NCI-H748 (cell line): Measurements from ENCODE around the gene MOAP1.
"Not testable (repeated sequence)": the region's sequence is repeated elsewhere in the genome, so short reads cannot be mapped to it uniquely, and the experiment has no call there.

Experiments used
- DNase-seq: peaks from one replicate; lab custom pipeline; 2025; ENCODE audit not compliant: unreplicated experiment; lab: John Stamatoyannopoulos, UW

Gene MOAP1

GRCh38 chr14:93150227-93151208, 34.2 kb downstream of the MOAP1 start:
- peak; percentile 59 for DNase-seq

GRCh38 chr14:93148979-93149378, 35.7 kb downstream of the MOAP1 start:
- DNase-seq = no peak

DNA sequence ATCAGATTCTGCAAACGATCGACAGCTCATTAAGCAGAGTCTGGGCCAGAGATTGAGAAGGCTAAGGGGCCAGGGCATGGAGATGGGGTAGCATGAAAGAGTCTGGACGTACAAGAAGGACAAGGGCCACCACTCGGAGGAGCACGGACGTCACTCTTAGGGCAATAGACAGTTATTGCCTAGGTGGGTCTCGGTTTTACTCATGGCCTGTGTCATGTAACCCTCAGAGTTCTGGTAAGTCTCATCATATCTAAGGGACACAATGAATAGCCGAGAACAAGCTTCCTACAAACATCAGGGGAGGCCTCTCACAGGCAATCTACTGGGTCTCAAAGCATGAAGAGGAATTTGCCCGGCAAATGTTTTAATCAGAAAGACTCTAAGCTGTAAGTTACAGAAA, 38.6 kb downstream of the MOAP1 start:
- no peak for DNase-seq

DNA sequence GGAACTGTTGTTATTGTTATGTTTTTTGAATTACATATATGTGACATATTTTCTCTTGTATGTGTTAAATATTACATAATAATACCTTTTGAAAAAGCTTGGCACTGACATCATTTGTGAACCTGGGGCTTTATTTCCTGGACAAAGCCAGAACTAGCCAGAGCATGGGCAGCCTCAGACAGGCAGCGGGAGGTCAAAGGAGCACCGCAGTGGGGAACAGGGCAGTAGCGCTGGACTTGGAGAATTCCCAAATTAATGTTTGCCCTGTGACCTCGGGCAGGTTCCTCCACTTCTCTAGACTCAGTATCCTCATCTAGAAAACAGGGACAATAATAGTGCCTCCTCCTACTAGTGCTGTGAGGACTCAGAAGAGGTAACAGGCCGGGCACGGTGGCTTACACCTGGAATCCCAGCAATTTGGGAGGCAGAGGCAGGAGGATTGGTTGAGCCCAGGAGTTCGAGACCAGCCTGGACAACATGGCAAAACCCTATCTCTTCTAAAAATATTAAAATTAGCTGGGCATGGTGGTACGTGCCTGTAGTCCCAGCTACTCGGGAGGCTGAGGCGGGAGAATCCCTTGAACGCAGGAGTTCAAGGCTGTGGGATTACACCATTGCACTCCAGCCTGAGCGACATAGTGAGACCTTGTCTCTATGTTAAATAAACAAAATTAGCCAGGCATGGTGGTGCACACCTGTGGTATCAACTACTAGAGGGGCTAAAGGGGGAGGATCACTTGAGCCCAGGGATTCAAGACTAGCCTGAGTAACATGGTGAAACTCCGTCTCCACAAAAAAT, 41.6 kb downstream of the MOAP1 start:
- no peak for DNase-seq

DNA sequence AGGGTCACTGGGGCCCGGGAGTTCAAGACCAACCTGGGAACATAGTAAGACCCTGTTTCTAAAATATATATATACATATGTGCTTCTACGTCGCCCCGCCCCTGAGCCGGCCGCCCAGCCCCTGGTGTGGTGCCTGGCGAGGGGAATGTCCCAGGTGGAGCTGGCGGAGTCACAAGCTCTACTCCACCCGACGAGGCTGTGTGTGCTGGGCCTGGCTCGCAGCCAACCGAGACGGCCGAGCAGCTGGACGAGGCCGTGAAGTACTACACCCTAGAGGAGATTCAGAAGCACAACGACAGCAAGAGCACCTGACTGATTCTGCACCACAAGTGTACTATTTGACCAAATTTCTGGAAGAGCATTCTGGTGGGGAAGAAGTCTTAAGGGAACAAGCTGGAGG, 46.8 kb downstream of the MOAP1 start:
- DNase-seq = peak; percentile 85

GRCh38 chr14:93136508-93136907, 48.2 kb downstream of the MOAP1 start:
- not testable (repeated sequence) for DNase-seq

DNA sequence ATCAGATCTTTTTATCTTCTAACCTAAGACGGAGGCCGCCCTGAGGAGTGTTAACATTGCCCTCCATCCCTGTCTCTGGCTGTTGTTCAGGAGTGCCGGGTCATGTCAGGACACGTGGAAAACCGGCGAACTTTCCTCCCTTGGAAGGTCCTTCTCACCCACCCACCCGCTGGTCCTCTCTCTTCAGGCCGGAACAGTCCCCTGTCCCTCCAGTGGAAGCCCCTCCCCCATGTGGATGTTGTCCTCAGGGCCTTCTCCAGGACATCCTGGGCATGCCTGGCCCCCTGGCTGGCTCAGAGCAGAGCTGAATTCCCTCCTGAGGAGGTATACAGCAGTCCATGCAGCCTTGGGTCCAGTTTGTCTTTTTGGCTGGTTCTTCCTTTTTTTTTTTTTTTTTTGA, 48.7 kb downstream of the MOAP1 start:
- no peak for DNase-seq

DNA sequence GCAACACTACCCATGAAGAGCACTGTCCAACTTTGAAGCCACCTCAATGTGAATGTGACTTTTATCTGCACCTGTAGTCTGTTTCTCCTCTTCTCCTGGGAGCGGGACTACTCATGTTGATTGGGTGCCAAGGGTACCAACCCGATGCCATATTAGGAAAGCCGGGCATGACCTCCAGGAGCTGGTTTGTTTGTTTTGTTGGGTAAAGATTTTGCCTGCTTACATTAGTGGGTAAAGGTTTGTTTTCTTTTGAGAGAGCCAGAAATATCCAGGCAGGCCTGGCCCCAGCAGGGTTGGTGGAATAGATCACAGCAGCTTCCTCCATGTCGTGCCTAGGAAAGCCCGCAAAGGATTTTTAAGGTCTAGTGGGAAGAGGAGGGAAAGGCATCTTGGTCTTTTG, 49.3 kb downstream of the MOAP1 start:
- no peak for DNase-seq

DNA sequence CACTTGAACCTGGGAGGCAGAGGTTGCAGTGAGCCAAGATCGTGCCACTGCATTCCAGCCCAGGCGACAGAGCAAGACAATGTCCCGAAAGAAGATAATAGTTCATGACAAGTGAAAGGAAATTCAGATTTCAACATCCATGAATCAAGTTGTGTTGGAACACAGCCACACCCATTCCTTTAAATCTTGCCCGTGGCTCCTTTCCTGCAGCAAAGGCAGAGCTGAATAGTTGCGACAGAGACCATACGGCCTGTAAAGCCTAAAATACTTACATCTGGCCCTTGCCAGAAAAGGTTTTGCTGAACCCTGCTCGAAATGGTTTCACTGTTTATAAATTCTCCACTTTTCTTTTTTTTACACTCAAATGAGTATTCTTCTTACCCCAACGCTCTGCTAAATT, 51.2 kb downstream of the MOAP1 start:
- DNase-seq = no peak

DNA sequence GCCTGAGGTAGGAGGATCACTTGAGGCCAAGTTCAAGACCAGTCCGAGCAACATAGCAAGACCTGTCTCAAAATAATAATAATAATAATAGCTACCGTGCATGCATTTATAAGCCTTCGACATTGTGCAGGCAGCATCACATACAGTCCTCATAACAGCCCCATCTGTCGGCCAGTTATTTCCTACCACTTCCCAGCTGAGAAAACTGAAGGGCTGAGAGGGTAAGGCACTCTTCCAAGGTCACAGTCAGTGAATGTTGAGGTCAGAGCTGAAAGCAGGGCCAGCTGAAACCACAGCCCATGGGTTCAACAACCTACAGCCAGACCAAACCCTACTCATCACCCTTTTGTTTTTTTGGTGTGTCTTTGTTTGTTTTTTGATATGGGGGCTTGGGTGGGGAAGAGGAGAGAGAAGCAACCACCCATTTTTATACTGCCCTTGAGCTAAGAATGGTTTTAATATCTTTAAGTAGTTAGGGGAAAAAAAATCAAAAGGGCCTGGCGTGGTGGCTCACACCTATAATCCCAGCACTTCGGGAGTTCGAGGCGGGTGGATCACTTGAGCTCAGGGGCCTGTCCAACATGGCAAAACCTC, 52.1 kb downstream of the MOAP1 start:
- DNase-seq = peak; percentile 44
